SU-DHL-6 (cell line): Measurements from ENCODE around the gene ZNF768.

Experiments used
- CTCF ChIP-seq: fragments of 200-600 bp; sonication (generic); IDR thresholded peaks from one replicate; pipeline ENCODE4 v1.5.1; 2017; ENCODE audit warnings: antibody characterized with exemption, mild to moderate bottlenecking, low read length, moderate library complexity; ENCODE audit not compliant: insufficient read depth, poor library complexity, severe bottlenecking
- EZH2phosphoT487 ChIP-seq: fragments of 200-600 bp; sonication (generic), shearing (Covaris generic); conservative IDR thresholded peaks from 2 replicates; pipeline ENCODE4 v1.6.1; 2018; ENCODE audit warnings: mild to moderate bottlenecking, antibody characterized with exemption, low read length, moderate library complexity, mixed read lengths

GRCh38 chr16:30482366-30482765, 44.0 kb downstream of the ZNF768 start:
- TF ChIP-seq CTCF, result no peak
- TF ChIP-seq EZH2phosphoT487, result no peak
